ENCODE data around the gene MAN1C1. TPM values are rescaled to one million over a fixed set of nuclear protein-coding genes. Genes with fewer than 3 reads are reported as not detected.

The MAN1C1 gene
- total RNA-seq, 1 experiment from 2014 or later: 1.2 TPM

GRCh38 chr1:25634896-25635295 is 18.3 kb downstream of the MAN1C1 start:
- ChIA-PET POLR2A (no interaction called here), RAD21 (ENCODE audit: low non-redundant PET in 1 of 2, low total read pairs in 2 of 2, uncharacterized antibody in 2 of 2, unreplicated experiment in 2 of 2) (no interaction called here), CTCF (no interaction called here)
- Histone ChIP-seq H3K9me2 (ENCODE audit: insufficient read depth) (no peaks in the 10 kb centered on the region), H3K4me3 (replicated peaks in 1 of 2; ENCODE audit: low read depth in 1 of 2, low read length in 2 of 2) (no peak overlapping the region), H3K36me3 (ENCODE audit: control insufficient read depth in 1 of 2, insufficient read depth in 2 of 2, low read length in 2 of 2) (no peaks in the 10 kb centered on the region), H3K79me2 (ENCODE audit: insufficient read depth, low read length) (no peaks in the 10 kb centered on the region), H2AFZ (ENCODE audit: low read depth, low read length, poor library complexity, severe bottlenecking) (no peak overlapping the region), H3K9ac (ENCODE audit: low read length) (no peak overlapping the region), H3K27ac (ENCODE audit: low read depth, low read length) (no peak overlapping the region), H3K4me2 (ENCODE audit: low read length) (no peak overlapping the region), H3K27me3 (ENCODE audit: insufficient read depth, low read length) (no peaks in the 10 kb centered on the region), H4K20me1 (ENCODE audit: insufficient read depth) (no peaks in the 10 kb centered on the region), H3K9me3 (ENCODE audit: control insufficient read depth in 1 of 2, insufficient read depth in 1 of 2, low read depth in 1 of 2, low read length in 2 of 2) (no peaks in the 10 kb centered on the region), H3K4me1 (ENCODE audit: control insufficient read depth in 1 of 2, insufficient read depth in 2 of 2, low read length in 2 of 2) (no peaks in the 10 kb centered on the region)
- ATAC-seq: no peak
- BruUV-seq (replicated peaks): no TSS peak
- intact Hi-C loops (cut with micrococcal nuclease): no loop called here
- TF ChIP-seq, protein P1, sequence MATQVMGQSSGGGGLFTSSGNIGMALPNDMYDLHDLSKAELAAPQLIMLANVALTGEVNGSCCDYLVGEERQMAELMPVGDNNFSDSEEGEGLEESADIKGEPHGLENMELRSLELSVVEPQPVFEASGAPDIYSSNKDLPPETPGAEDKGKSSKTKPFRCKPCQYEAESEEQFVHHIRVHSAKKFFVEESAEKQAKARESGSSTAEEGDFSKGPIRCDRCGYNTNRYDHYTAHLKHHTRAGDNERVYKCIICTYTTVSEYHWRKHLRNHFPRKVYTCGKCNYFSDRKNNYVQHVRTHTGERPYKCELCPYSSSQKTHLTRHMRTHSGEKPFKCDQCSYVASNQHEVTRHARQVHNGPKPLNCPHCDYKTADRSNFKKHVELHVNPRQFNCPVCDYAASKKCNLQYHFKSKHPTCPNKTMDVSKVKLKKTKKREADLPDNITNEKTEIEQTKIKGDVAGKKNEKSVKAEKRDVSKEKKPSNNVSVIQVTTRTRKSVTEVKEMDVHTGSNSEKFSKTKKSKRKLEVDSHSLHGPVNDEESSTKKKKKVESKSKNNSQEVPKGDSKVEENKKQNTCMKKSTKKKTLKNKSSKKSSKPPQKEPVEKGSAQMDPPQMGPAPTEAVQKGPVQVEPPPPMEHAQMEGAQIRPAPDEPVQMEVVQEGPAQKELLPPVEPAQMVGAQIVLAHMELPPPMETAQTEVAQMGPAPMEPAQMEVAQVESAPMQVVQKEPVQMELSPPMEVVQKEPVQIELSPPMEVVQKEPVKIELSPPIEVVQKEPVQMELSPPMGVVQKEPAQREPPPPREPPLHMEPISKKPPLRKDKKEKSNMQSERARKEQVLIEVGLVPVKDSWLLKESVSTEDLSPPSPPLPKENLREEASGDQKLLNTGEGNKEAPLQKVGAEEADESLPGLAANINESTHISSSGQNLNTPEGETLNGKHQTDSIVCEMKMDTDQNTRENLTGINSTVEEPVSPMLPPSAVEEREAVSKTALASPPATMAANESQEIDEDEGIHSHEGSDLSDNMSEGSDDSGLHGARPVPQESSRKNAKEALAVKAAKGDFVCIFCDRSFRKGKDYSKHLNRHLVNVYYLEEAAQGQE (IDR thresholded peaks at IDR 0.05; ENCODE audit: low read depth): no peak
- TF ChIP-seq EGR1 (IDR thresholded peaks at IDR 0.05; ENCODE audit: low read depth): no peak
- TF ChIP-seq, protein P2, sequence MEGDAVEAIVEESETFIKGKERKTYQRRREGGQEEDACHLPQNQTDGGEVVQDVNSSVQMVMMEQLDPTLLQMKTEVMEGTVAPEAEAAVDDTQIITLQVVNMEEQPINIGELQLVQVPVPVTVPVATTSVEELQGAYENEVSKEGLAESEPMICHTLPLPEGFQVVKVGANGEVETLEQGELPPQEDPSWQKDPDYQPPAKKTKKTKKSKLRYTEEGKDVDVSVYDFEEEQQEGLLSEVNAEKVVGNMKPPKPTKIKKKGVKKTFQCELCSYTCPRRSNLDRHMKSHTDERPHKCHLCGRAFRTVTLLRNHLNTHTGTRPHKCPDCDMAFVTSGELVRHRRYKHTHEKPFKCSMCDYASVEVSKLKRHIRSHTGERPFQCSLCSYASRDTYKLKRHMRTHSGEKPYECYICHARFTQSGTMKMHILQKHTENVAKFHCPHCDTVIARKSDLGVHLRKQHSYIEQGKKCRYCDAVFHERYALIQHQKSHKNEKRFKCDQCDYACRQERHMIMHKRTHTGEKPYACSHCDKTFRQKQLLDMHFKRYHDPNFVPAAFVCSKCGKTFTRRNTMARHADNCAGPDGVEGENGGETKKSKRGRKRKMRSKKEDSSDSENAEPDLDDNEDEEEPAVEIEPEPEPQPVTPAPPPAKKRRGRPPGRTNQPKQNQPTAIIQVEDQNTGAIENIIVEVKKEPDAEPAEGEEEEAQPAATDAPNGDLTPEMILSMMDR (IDR thresholded peaks at IDR 0.05 in 2 of 3, conservative IDR thresholded peaks at IDR 0.05 in 1 of 3; ENCODE audit: borderline replicate concordance in 1 of 3, insufficient read depth in 1 of 3, low read depth in 2 of 3, low read length in 2 of 3): no peak
- no peak for TF ChIP-seq CEBPB (IDR thresholded peaks at IDR 0.05; ENCODE audit: low read depth)
- TF ChIP-seq CBX3 (IDR thresholded peaks at IDR 0.05; ENCODE audit: low read depth): no peak
- no peak for TF ChIP-seq ZFX (IDR thresholded peaks at IDR 0.05)
- TF ChIP-seq, protein P3, sequence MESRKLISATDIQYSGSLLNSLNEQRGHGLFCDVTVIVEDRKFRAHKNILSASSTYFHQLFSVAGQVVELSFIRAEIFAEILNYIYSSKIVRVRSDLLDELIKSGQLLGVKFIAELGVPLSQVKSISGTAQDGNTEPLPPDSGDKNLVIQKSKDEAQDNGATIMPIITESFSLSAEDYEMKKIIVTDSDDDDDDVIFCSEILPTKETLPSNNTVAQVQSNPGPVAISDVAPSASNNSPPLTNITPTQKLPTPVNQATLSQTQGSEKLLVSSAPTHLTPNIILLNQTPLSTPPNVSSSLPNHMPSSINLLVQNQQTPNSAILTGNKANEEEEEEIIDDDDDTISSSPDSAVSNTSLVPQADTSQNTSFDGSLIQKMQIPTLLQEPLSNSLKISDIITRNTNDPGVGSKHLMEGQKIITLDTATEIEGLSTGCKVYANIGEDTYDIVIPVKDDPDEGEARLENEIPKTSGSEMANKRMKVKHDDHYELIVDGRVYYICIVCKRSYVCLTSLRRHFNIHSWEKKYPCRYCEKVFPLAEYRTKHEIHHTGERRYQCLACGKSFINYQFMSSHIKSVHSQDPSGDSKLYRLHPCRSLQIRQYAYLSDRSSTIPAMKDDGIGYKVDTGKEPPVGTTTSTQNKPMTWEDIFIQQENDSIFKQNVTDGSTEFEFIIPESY (IDR thresholded peaks at IDR 0.05; ENCODE audit: extremely low read depth, insufficient replicate concordance, low read length): no peak
- no peak for TF ChIP-seq YY1 (IDR thresholded peaks at IDR 0.05; ENCODE audit: extremely low read depth, insufficient replicate concordance, low read depth, low read length)
- no peak for TF ChIP-seq EZH2phosphoT487 (IDR thresholded peaks at IDR 0.05; ENCODE audit: borderline replicate concordance)
- no peak for TF ChIP-seq SRF (IDR thresholded peaks at IDR 0.05; ENCODE audit: low read depth)
- TF ChIP-seq JUND (IDR thresholded peaks at IDR 0.05): no peak
- no peak for TF ChIP-seq TCF7L2 (IDR thresholded peaks at IDR 0.05; ENCODE audit: borderline replicate concordance, extremely low read depth, insufficient read depth, insufficient read length)
- TF ChIP-seq, protein P4, sequence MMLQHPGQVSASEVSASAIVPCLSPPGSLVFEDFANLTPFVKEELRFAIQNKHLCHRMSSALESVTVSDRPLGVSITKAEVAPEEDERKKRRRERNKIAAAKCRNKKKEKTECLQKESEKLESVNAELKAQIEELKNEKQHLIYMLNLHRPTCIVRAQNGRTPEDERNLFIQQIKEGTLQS (IDR thresholded peaks at IDR 0.05): no peak
- TF ChIP-seq SIN3A (IDR thresholded peaks at IDR 0.05; ENCODE audit: low read depth): no peak
- no peak for DNase-seq (ENCODE audit: low read depth, low spot score)

Data from HCT116 (cell line).